C4-2B (cell line): ENCODE measurements around the gene ATXN8OS.

ENCODE experiments used
- CTCF ChIP-seq: fragments of 450-650 bp; conservative IDR thresholded peaks from 2 replicates; pipeline ENCODE4 v1.5.1; 2017; ENCODE audit warnings: mild to moderate bottlenecking
- ZFX ChIP-seq: fragments of 450-650 bp; IDR thresholded peaks from 2 replicates; pipeline ENCODE4 v1.6.1; 2017

DNA sequence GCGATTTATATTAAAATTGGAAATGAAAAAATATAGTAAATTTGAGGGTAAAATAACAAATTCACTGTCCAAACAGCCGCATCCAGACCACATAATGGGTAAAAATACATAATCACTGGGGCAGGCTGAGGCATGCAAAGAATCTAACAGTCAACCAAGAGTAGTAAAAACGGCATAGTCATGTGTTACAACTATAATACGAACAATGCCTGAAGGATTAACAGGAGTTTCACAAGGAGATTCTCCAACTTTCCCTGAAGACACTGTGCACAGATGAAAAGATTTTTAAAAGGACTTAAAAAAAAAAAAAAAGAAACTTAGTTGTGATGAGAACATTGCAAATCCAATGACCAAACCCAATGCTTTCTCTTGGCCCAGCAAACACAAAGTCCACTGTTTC, 20.4 kb upstream of the ATXN8OS start:
- no peak for TF ChIP-seq CTCF
- no peak for TF ChIP-seq ZFX
